Transverse colon (tissue), 4 donors: ENCODE results near the gene SERPINB1. TPM values are rescaled to one million over a fixed set of nuclear protein-coding genes. Genes with fewer than 3 reads are reported as not detected.

ENCODE experiments used
- DNase-seq: peaks from one replicate; pipeline ENCODE4 v3.0.0-alpha.2; 2019
- H3K27ac ChIP-seq, 4 donors: fragments of 200-600 bp; sonication (generic); 2 replicates each; pipeline ENCODE4 v1.5.1; 2016 to 2018; ENCODE audit warnings: inconsistent platforms in 4 of 4
- H3K27me3 ChIP-seq: fragments of 200-600 bp; sonication (generic); 2 replicates; pipeline ENCODE4 v1.5.1; 2017; ENCODE audit warnings: inconsistent platforms
- H3K36me3 ChIP-seq, 4 donors: fragments of 200-600 bp; sonication (generic); 2 replicates each; pipeline ENCODE4 v1.5.1; 2017 to 2019; ENCODE audit warnings: inconsistent platforms in 4 of 4
- H3K4me1 ChIP-seq, 4 donors: fragments of 200-600 bp; sonication (generic); 2 replicates each; pipeline ENCODE4 v1.5.1; 2017 to 2020; ENCODE audit warnings: inconsistent platforms in 4 of 4
- H3K4me3 ChIP-seq, 4 donors: fragments of 200-600 bp; sonication (generic); 1 replicate in 1 of 4; 2 replicates in 3 of 4; pipeline versions ENCODE4 v1.5.1 to v1.6.1; 2017 to 2019; ENCODE audit warnings: inconsistent platforms in 4 of 4
- H3K9me3 ChIP-seq, 2 donors: fragments of 200-600 bp; sonication (generic); 2 replicates each; pipeline ENCODE4 v1.5.1; 2017 to 2019; ENCODE audit warnings: inconsistent platforms in 2 of 2
- EP300 ChIP-seq: sonication (generic); formaldehyde crosslinking; IDR thresholded peaks from one replicate; pipeline ENCODE4 v1.6.1; 2017; ENCODE audit warnings: antibody characterized with exemption, low read depth
- POLR2A ChIP-seq: fragments of 450-650 bp; IDR thresholded peaks from one replicate; pipeline ENCODE4 v1.6.1; 2016; ENCODE audit warnings: antibody characterized with exemption, mild to moderate bottlenecking, moderate library complexity
- POLR2AphosphoS5 ChIP-seq, 3 donors: sonication (generic); formaldehyde crosslinking; IDR thresholded peaks; one replicate each; pipeline ENCODE4 v1.6.1; 2016; ENCODE audit warnings: antibody characterized with exemption in 3 of 3
- WGBS, 2 donors: methylation state at CpG; one replicate each; pipeline ENCODE4 v1.1.5; 2018; ENCODE audit warnings: low coverage in 1 of 2; 5-methylcytosine and 5-hydroxymethylcytosine counted together
- in situ Hi-C, 4 donors: fragments of 200-750 bp; cut with MboI; loops; one replicate each; pipeline versions ENCODE4 v1.15.0 to v1.15.1; 2017; ENCODE audit warnings: low sequenced_read_pairs in 3 of 4, low pct_ligation_motif_present in 1 of 4, low pct_unique_long_range_greater_than_20kb in 1 of 4
- intact Hi-C: fragments of 100-400 bp; cut with DNase I; formaldehyde crosslinking; loops from one replicate; pipeline ENCODE4 v1.15.1; 2023; ENCODE audit warnings: low total_unique reads
- total RNA-seq, 4 donors: library from RNA; depleted of rRNA; stranded (reverse); fragments of >200 nt; gene quantifications; one replicate each; pipeline ENCODE4 v1.1.0, GENCODE V29; 2016
- TF ChIP-seq, protein P1 (sequence below), 5 experiments: fragments of 200-600 bp in 3 of 5; fragments of 450-650 bp in 2 of 5; sonication (generic) in 3 of 5; IDR thresholded peaks; 1 replicate in 2 of 5; 2 replicates in 3 of 5; pipeline ENCODE4 v1.5.1; 2016 to 2017; ENCODE audit warnings: antibody characterized with exemption in 5 of 5, inconsistent platforms in 3 of 5, mild to moderate bottlenecking in 2 of 5, moderate library complexity in 1 of 5

The SERPINB1 gene
- total RNA-seq, 4 donors from 2014 or later = 22.3 to 140 (median 88.4) TPM

DNA sequence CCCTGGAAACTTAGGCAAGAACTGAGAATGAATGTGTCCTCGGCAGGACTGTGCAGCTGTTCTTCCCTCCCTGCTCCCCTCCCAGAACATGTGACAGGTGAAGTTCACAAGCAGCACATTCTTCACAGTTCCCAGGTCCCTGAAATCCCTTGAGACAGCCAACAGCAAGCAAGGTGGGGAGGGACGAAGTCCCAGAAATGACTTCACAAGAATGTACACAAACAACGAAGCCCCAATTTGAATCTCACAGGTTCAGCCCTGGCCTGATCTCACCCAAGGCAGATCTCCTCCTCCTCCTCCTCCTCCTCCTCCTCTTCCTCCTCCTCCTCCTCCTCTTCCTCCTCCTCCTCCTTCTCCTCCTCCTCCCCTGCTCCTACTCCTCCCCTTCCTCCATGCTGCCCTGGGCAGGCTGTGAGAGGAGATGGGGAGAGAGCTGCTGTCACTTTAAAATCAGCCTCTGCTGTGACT is 44.1 kb downstream of the SERPINB1 start:
- Histone ChIP-seq H3K27ac (peak overlapping the region in 1 of 4 donors; percentile 5), H3K4me3 (no peak overlapping the region), H3K9me3 (no peaks in the 10 kb centered on the region), H3K27me3 (no peaks in the 10 kb centered on the region), H3K4me1 (peaks cover 0 to 19% (median 11%) of the 10 kb centered on the region in 4 donors), H3K36me3 (no peaks in the 10 kb centered on the region)
- TF ChIP-seq POLR2A (no peak), POLR2AphosphoS5 (IDR thresholded peaks at IDR 0.05) (no peak), EP300 (no peak)
- TF ChIP-seq, protein P1, sequence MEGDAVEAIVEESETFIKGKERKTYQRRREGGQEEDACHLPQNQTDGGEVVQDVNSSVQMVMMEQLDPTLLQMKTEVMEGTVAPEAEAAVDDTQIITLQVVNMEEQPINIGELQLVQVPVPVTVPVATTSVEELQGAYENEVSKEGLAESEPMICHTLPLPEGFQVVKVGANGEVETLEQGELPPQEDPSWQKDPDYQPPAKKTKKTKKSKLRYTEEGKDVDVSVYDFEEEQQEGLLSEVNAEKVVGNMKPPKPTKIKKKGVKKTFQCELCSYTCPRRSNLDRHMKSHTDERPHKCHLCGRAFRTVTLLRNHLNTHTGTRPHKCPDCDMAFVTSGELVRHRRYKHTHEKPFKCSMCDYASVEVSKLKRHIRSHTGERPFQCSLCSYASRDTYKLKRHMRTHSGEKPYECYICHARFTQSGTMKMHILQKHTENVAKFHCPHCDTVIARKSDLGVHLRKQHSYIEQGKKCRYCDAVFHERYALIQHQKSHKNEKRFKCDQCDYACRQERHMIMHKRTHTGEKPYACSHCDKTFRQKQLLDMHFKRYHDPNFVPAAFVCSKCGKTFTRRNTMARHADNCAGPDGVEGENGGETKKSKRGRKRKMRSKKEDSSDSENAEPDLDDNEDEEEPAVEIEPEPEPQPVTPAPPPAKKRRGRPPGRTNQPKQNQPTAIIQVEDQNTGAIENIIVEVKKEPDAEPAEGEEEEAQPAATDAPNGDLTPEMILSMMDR (IDR thresholded peaks at IDR 0.05) = no peak
- intact Hi-C loops (loop anchor here (10.0 kb wide), 1 partner anchor 137 kb away; no protein-coding TSS in a partner anchor), in situ Hi-C loops (loop anchor here in 2 of 4 donors (10.0 kb wide), 2 partner anchors 47 to 137 kb away; partner anchors contain the start of gene SERPINB1 (in 2 of the 2))
- no peak for DNase-seq
- 6 to 43% methylated on average over 1 to 3 of the region's 3 CpGs for WGBS, 2 donors

- TF ChIP-seq POLR2AphosphoS5 (IDR thresholded peaks at IDR 0.05) (no peak), EP300 (no peak), POLR2A (no peak)
- TF ChIP-seq, protein P1 (IDR thresholded peaks at IDR 0.05) = no peak
- intact Hi-C loops = loop anchor here (10.0 kb wide), 1 partner anchor 138 kb away; no protein-coding TSS in a partner anchor
- no peaks in the 10 kb centered on the region for H3K9me3 ChIP-seq
- in situ Hi-C loops = loop anchor here in 2 of 4 donors (10.0 kb wide), 2 partner anchors 48 to 138 kb away; partner anchors contain the start of gene SERPINB1 (in 2 of the 2)
- no peak for DNase-seq
- no peak overlapping the region for H3K4me3 ChIP-seq
- H3K36me3 ChIP-seq = no peaks in the 10 kb centered on the region
- no peaks in the 10 kb centered on the region for H3K27me3 ChIP-seq
- no peak overlapping the region for H3K27ac ChIP-seq
- 72% methylated on average over 6 of the region's 6 CpGs; no CpG with 5 or more reads in 1 of the 2 donors for WGBS, 2 donors
- H3K4me1 ChIP-seq = peaks cover 0 to 24% (median 11%) of the 10 kb centered on the region in 4 donors
Measured at GRCh38 chr6:2796861-2797260, 44.8 kb downstream of the SERPINB1 start.

GRCh38 chr6:2795956-2796355 is 45.7 kb downstream of the SERPINB1 start:
- H3K27ac ChIP-seq = no peak overlapping the region

GRCh38 chr6:2795162-2795561 is 46.5 kb downstream of the SERPINB1 start:
- DNase-seq = no peak
- TF ChIP-seq, protein P1 (IDR thresholded peaks at IDR 0.05) = no peak
- no peak for TF ChIP-seq EP300
- no peak for TF ChIP-seq POLR2AphosphoS5 (IDR thresholded peaks at IDR 0.05)
- TF ChIP-seq POLR2A = no peak
- Histone ChIP-seq H3K27ac (no peak overlapping the region), H3K4me1 (peaks cover 9 to 40% (median 15%) of the 10 kb centered on the region in 4 donors), H3K27me3 (no peaks in the 10 kb centered on the region), H3K36me3 (no peaks in the 10 kb centered on the region), H3K4me3 (no peak overlapping the region), H3K9me3 (no peaks in the 10 kb centered on the region)
- intact Hi-C loops (loop anchor here (10.0 kb wide), 1 partner anchor 140 kb away; no protein-coding TSS in a partner anchor), in situ Hi-C loops (loop anchor here in 2 of 4 donors (10.0 kb wide), 2 partner anchors 50 to 140 kb away; partner anchors contain the start of gene SERPINB1 (in 2 of the 2))
- WGBS, 2 donors = 84 to 88% methylated on average over 2 of the region's 2 CpGs

More at GRCh38 chr6:2795956-2796355, 45.7 kb downstream of the SERPINB1 start:
- H3K36me3 ChIP-seq = no peaks in the 10 kb centered on the region
- 78 to 100% methylated on average over 7 to 16 of the region's 16 CpGs for WGBS, 2 donors
- no peak for DNase-seq
- H3K27me3 ChIP-seq = no peaks in the 10 kb centered on the region
- intact Hi-C loops (loop anchor here (10.0 kb wide), 1 partner anchor 139 kb away; no protein-coding TSS in a partner anchor), in situ Hi-C loops (loop anchor here in 2 of 4 donors (10.0 kb wide), 2 partner anchors 49 to 139 kb away; partner anchors contain the start of gene SERPINB1 (in 2 of the 2))
- TF ChIP-seq, protein P1 (IDR thresholded peaks at IDR 0.05) = no peak
- TF ChIP-seq POLR2AphosphoS5 (IDR thresholded peaks at IDR 0.05) (no peak), EP300 (no peak), POLR2A (no peak)
- no peak overlapping the region for H3K4me3 ChIP-seq
- no peaks in the 10 kb centered on the region for H3K9me3 ChIP-seq
- H3K4me1 ChIP-seq = peaks cover 5 to 33% (median 13%) of the 10 kb centered on the region in 4 donors
